GM18502 (cell line): Measurements from ENCODE around the gene SPACA5.
"Not testable (repeated sequence)": the region's sequence is repeated elsewhere in the genome, so short reads cannot be mapped to it uniquely, and the experiment has no call there.

Source experiments
- ATAC-seq: cut with Tn5 transposase; IDR thresholded peaks from one replicate; pipeline ENCODE4 v1.9.1; 2021; ENCODE audit warnings: mild to moderate bottlenecking; ENCODE audit not compliant: unreplicated experiment, poor library complexity

Gene SPACA5

GRCh38 chrX:48006688-48007087 lies at the start of gene SPACA5:
SPACA5 (plus strand) TSS chrX:48006988; CDS start chrX:48007803, 815 bp downstream.
- not testable (repeated sequence) for ATAC-seq

- ATAC-seq, result not testable (repeated sequence)
Measured at GRCh38 chrX:47958206-47958605, 48.6 kb upstream of the SPACA5 start.

- ATAC-seq, result no peak
Measured at GRCh38 chrX:47958761-47959342, 47.9 kb upstream of the SPACA5 start.

- ATAC-seq, result no peak
Measured at GRCh38 chrX:47960406-47960805, 46.4 kb upstream of the SPACA5 start.

GRCh38 chrX:47961830-47962229 lies 45.0 kb upstream of the SPACA5 start:
- ATAC-seq, result not testable (repeated sequence)

GRCh38 chrX:47965526-47965925 lies 41.3 kb upstream of the SPACA5 start:
- ATAC-seq, result not testable (repeated sequence)

GRCh38 chrX:47973235-47973634 lies 33.6 kb upstream of the SPACA5 start:
- ATAC-seq, result no peak

- no peak for ATAC-seq
Measured at GRCh38 chrX:47976254-47977151, 30.3 kb upstream of the SPACA5 start.

GRCh38 chrX:47991263-47992094 lies 15.3 kb upstream of the SPACA5 start:
- ATAC-seq, result no peak

- no peak for ATAC-seq
Measured at GRCh38 chrX:47992095-47992380, 14.8 kb upstream of the SPACA5 start.

- ATAC-seq, result no peak
Measured at GRCh38 chrX:47992669-47993068, 14.1 kb upstream of the SPACA5 start.

GRCh38 chrX:48001260-48001659 lies 5.5 kb upstream of the SPACA5 start:
- ATAC-seq, result no peak

GRCh38 chrX:48002319-48002718 lies 4.5 kb upstream of the SPACA5 start:
- ATAC-seq, result no peak

- ATAC-seq, result no peak
Measured at GRCh38 chrX:48002929-48003328, 3.9 kb upstream of the SPACA5 start.

- ATAC-seq, result no peak
Measured at GRCh38 chrX:48003367-48003757, 3.4 kb upstream of the SPACA5 start.

GRCh38 chrX:48003758-48004457 lies 2.9 kb upstream of the SPACA5 start, which contains the start of gene ZNF182:
ZNF182 (minus strand) TSS chrX:48003989; CDS start chrX:48002609, 1,380 bp downstream.
- ATAC-seq, result peak; percentile 85

- not testable (repeated sequence) for ATAC-seq
Measured at GRCh38 chrX:48009445-48009960, 2.7 kb downstream of the SPACA5 start.

- not testable (repeated sequence) for ATAC-seq
Measured at GRCh38 chrX:48016583-48017310, 10.0 kb downstream of the SPACA5 start.

- not testable (repeated sequence) for ATAC-seq
Measured at GRCh38 chrX:48019892-48020291, 13.1 kb downstream of the SPACA5 start.
